ENCODE measurements around the gene REEP6.

Gene REEP6

GRCh38 chr19:1459479-1459878 is 31.5 kb upstream of the REEP6 start:
- TF ChIP-seq, protein P1, sequence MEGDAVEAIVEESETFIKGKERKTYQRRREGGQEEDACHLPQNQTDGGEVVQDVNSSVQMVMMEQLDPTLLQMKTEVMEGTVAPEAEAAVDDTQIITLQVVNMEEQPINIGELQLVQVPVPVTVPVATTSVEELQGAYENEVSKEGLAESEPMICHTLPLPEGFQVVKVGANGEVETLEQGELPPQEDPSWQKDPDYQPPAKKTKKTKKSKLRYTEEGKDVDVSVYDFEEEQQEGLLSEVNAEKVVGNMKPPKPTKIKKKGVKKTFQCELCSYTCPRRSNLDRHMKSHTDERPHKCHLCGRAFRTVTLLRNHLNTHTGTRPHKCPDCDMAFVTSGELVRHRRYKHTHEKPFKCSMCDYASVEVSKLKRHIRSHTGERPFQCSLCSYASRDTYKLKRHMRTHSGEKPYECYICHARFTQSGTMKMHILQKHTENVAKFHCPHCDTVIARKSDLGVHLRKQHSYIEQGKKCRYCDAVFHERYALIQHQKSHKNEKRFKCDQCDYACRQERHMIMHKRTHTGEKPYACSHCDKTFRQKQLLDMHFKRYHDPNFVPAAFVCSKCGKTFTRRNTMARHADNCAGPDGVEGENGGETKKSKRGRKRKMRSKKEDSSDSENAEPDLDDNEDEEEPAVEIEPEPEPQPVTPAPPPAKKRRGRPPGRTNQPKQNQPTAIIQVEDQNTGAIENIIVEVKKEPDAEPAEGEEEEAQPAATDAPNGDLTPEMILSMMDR (IDR thresholded peaks at IDR 0.05; ENCODE audit: borderline replicate concordance, insufficient read depth, low read depth, low read length), result no peak
- H3K4me3 ChIP-seq (ENCODE audit: low read depth, low read length), result no peak overlapping the region

GRCh38 chr19:1460033-1460995 is 30.7 kb upstream of the REEP6 start:
- TF ChIP-seq, protein P1 (IDR thresholded peaks at IDR 0.05; ENCODE audit: borderline replicate concordance, insufficient read depth, low read depth, low read length), result no peak
- H3K4me3 ChIP-seq (ENCODE audit: low read depth, low read length), result no peak overlapping the region

GRCh38 chr19:1461862-1462261 is 29.1 kb upstream of the REEP6 start:
- TF ChIP-seq, protein P1 (IDR thresholded peaks at IDR 0.05; ENCODE audit: borderline replicate concordance, insufficient read depth, low read depth, low read length), result no peak
- H3K4me3 ChIP-seq (ENCODE audit: low read depth, low read length), result no peak overlapping the region

- TF ChIP-seq, protein P1 (IDR thresholded peaks at IDR 0.05; ENCODE audit: borderline replicate concordance, insufficient read depth, low read depth, low read length), result peak; percentile 53
- H3K4me3 ChIP-seq (ENCODE audit: low read depth, low read length), result no peak overlapping the region
Observed at GRCh38 chr19:1465191-1466016, 25.6 kb upstream of the REEP6 start.

GRCh38 chr19:1466018-1466460 is 24.9 kb upstream of the REEP6 start:
- no peak overlapping the region for H3K4me3 ChIP-seq (ENCODE audit: low read depth, low read length)
- TF ChIP-seq, protein P1 (IDR thresholded peaks at IDR 0.05; ENCODE audit: borderline replicate concordance, insufficient read depth, low read depth, low read length), result no peak

DNA sequence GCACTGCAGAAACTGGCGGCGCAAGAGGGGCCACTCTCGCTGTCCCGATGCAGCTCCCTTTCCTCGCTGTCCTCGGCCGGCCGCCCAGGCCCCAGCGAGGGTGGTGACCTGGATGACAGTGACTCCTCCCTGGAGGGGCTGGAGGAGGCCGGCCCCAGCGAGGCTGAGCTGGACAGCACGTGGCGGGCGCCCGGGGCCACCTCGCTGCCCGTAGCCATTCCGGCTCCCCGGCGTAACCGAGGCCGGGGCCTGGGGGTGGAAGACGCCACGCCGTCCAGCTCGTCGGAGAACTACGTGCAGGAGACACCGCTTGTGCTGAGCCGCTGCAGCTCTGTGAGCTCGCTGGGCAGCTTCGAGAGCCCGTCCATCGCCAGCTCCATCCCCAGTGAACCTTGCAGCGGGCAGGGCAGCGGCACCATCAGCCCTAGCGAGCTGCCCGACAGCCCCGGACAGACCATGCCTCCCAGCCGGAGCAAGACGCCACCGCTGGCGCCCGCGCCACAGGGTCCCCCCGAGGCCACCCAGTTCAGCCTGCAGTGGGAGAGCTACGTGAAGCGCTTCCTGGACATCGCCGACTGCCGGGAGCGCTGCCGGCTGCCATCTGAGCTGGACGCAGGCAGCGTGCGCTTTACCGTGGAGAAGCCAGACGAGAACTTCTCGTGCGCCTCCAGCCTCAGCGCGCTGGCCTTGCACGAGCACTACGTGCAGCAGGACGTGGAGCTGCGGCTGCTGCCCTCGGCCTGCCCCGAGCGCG is 24.3 kb upstream of the REEP6 start:
- TF ChIP-seq, protein P1 (IDR thresholded peaks at IDR 0.05; ENCODE audit: borderline replicate concordance, insufficient read depth, low read depth, low read length), result no peak
- no peak overlapping the region for H3K4me3 ChIP-seq (ENCODE audit: low read depth, low read length)
